Left forelimb (tissue), 1 donor: Measurements from ENCODE around the gene IL1F10.

Source experiments
- DNase-seq: peaks from one replicate; pipeline ENCODE4 v3.0.0-alpha.2; 2018; ENCODE audit warnings: low spot score

IL1F10 gene

DNA sequence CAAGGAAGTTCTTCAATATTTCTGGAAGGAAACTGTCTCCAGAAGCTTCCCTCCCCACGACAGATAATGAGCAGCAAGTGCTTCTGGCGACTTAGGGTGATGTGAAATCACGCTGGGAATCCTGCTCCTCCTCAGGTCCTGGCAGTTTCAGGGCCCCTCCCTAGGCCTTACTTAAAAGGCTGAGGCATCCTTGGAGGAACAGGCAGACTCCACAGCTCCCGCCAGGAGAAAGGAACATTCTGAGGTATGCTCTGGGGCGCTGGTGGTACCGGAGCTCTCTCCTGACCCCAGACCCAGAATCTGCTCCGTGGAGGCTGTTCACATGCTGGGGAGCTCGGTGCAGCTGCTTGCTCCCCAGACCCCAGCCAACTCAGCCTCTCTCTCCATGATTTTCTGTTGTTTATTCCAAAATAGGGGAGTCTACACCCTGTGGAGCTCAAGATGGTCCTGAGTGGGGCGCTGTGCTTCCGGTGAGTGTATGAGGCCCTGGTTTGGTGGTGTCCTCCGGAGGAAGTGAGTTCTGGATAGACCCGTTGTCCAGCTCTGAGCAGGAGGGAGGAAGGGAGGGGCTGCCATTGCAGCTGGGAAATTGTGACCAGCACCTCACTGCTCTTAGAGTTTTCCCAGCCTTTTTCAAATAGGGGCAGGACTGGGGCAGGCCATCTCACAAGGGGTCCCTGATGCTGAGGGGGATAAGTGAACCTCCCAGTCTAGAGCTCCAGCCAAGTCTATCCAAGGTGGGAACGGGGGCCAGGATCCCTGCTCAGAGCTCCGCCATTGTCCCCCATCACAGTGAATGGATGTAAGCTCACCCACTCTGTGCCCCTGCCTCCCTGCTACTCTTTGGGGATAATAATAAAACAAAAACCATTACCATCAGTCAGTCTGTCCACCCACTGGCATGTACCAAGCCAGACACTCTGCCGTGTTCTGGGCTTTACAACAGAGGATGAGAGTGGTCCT is 8.5 kb upstream of the IL1F10 start, which contains the start of gene IL36RN:
Gene IL36RN, plus strand, starts transcription at position 201 of the 963 bp plus-strand sequence. Its CDS starts 241 bp downstream, at position 442.
- no peak for DNase-seq

DNA sequence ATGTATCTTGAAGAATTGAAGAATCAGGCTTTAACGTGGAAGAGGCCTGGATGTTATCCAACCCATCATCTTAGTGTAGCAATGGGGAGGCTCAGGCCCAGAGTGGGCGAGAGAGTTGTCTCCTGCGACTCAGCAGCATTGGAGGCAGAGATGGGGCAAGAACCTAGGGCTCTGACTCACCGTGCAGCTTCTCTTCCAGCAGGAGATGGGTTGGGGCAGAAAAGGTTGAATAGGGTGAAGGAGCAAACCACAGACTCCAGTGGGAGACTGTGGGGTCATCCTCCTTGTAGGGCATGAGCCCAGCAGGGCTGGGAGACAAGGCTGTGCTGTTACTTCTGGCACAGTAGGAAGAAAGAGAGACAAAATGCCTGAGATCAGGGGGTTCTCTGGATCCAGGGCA is 7.4 kb upstream of the IL1F10 start:
- DNase-seq: no peak

DNA sequence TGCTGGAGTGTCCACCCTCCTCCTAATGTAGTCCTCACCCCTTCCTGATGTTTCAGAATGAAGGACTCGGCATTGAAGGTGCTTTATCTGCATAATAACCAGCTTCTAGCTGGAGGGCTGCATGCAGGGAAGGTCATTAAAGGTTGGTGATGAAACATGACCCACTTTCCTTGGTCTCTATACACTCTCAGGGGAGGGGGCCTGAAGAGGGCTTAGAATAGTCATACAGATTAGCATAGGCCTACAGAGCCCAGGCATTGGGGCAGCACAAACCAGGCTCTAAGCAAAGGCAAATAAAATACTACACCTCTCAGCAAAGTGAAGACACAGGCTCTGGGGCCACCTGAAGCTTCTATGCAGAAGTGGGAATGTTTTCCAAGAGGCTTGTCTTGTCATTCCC is 7.0 kb upstream of the IL1F10 start:
- no peak for DNase-seq

DNA sequence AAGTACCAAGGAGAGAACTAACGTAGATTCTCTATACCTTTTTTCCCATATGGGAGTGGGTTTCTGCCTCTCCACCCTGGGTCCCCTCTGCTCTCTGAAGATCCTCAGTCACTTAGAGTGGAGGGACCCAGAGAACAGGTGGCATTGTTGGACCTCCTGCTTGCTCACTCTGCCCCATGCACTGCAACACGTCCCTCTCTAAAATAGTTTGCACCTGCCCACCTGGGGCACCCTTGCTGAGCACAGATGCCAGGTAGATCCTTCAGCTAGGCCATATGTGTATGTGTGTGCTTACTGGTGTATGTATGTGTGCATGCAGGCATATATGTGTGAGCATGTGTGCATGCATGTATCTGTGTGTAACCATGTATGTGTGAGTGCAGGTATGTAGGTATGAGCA is 6.5 kb upstream of the IL1F10 start:
- DNase-seq: no peak

DNA sequence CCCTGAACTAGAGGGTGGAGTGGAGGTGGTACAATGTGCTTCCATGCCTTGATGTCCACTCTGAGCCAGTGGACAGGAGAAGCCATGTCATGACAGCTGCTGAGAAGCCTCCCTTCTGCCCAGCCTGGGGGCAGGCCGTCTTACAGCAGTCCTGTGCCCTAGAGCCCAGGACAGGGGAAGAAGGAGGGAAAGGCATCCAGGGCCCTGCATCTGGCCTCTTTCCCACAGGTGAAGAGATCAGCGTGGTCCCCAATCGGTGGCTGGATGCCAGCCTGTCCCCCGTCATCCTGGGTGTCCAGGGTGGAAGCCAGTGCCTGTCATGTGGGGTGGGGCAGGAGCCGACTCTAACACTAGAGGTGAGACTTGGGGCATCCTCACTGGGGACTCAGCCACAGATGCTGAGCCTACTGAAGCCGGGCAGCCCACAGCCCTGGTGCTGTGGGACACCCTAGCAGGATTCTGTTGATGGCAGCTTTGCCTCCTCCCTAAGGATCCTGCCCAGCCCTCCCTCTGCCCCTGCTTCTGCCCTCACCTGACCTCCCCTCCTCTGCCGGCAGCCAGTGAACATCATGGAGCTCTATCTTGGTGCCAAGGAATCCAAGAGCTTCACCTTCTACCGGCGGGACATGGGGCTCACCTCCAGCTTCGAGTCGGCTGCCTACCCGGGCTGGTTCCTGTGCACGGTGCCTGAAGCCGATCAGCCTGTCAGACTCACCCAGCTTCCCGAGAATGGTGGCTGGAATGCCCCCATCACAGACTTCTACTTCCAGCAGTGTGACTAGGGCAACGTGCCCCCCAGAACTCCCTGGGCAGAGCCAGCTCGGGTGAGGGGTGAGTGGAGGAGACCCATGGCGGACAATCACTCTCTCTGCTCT is 5.6 kb upstream of the IL1F10 start:
- no peak for DNase-seq

DNA sequence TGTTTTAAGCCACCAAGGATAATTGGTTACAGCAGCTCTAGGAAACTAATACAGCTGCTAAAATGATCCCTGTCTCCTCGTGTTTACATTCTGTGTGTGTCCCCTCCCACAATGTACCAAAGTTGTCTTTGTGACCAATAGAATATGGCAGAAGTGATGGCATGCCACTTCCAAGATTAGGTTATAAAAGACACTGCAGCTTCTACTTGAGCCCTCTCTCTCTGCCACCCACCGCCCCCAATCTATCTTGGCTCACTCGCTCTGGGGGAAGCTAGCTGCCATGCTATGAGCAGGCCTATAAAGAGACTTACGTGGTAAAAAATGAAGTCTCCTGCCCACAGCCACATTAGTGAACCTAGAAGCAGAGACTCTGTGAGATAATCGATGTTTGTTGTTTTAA is 3.5 kb upstream of the IL1F10 start:
- no peak for DNase-seq

DNA sequence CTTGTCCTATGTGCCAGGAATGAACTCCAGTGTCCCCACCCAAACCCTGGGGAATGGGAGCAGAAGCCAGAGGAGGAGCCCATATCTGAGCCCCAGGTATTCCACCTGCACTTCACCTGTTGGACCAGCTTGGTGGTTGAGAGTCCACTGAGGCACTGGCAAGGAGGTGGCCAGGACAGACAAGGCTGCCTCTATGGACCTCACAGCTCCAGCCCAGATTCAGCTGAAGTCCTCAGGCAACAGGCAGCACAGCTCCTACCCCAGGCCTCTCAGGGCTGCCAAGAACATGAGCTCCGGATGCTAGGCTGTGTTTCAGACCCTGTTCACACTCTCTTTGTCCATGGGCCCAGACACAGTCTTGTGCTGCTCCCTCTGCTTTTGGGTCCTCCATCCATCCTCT is 2.9 kb upstream of the IL1F10 start:
- no peak for DNase-seq

DNA sequence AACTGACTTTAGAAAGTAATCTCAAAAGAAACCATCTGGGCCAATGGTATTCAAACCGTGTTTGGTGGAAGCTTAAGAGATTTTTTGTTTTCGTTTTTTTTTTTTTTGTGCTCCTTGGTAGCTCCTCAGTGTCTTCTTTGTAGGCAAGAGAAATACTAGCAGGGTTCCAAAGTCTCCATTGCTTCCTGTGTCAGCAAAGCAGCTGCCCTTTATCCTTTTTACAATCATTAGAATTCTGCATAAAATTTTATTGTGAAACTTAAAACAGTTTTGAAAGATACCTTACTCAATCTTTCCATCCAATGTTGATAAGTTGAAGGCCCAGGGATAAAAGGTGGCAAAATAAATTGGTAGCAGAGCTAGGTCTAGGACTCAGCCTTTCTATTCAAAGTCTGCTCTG is 479 bp downstream of the IL1F10 start:
- DNase-seq: no peak

DNA sequence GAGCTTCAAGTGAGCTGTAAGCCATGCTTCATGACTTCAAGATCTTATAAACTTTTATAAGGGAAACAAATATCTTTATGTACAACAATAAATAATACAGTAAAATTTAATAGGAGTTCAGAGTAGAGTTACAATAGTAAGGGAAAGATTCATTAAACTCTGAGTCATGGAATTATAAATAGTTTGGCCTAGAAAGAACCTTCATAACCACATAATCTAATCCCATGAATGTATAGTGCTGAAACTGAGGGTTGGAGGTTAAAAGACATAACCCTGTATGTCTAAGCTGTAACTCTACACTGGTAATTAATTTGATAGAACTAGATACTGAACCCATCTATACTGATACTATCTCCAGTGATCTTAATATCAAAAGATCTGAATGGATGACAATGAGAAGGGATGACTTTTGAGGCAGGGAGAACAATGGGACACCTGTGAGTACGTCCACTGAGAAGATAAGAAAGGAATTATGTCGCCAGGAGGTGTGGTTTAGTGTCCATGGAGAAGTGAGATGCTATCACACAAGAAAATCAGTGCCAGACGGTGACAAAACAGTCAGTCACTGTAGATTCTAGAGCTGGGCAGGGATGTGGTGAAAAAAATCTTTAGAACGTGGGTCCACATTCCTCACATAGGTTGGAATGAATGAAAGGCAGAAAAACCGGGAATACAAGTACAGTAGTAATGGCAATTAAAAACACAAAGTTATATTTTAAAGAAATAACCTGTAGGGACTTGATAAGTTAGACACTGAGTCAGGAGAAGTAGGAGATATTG is 1.1 kb downstream of the IL1F10 start:
- no peak for DNase-seq

DNA sequence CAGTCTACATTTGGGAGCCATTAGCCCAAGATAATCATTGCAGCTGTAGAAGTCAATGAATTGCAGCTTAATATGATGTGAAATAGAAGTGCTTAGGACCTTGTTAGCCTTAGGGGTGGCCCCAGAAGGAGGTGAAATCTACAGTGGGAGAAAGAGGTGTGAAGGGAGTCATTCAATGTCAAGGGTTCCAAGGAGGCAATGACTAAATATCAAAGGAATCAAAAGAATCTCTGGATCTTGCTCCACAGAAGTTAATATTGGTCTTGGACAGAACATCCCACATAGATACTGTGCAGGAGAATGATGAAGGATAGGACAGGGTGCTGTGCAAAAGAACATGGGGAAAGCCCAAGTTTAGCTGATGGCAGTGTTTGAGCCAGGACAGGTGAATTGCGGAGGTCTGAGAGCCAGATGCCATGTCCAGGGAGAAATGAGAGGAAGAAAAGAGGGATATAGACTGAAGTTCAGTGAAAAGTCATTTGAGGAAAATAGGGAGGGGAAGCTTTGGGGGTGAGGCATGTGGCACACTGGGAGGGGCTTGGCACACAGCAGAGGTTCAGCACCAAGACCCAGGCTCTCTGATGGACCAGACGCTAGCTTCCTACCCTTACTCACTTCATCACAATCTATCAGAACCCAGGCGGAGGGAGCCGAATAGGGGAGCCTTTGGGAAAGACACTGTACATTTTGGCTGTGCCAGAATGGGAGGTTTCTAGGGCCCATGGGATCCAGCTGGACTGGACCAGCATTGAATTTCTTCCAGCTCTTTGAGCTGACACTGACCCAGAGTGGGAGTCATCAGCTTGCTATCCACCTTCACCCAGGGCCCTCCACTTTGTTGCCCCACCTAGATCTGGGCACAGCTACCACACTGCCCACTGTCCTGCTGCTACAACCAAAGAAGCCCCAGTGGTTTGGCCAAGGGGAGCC is 2.2 kb downstream of the IL1F10 start:
- no peak for DNase-seq

DNA sequence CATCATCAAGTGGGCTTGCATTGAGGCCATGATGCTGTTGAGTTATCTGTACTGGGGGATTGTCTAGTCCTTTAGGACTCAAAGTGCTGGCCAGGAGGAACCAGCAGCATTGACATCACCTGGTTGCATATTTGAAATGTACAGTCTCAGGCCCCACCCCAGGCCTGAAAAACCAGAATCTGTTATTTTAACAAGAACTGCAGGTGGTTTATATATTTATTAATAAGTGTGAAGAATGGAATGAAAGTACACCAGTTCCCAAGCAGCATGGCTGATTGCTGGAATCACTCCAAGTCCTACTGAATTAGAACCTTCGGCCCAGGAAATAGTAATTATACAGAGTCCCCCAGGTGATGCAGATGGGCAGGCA is 2.8 kb downstream of the IL1F10 start:
- DNase-seq: no peak

DNA sequence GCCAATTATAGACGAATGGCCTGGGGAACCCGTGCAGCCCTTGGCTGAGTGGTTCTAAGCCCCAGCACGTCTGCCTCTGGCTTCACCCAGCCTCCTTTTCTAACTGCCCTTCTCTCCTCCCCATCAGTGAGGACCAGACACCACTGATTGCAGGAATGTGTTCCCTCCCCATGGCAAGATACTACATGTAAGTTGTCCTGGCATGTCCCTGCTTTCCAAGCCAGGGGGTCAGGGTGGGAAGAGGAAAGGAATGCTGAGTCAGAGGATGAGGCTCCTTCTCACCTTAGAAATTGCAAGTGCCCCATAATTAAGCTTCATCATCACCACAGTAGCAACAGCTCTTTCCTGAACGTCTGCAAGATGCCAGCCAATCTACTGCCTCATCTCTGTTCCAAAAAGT is 4.8 kb downstream of the IL1F10 start:
- no peak for DNase-seq

DNA sequence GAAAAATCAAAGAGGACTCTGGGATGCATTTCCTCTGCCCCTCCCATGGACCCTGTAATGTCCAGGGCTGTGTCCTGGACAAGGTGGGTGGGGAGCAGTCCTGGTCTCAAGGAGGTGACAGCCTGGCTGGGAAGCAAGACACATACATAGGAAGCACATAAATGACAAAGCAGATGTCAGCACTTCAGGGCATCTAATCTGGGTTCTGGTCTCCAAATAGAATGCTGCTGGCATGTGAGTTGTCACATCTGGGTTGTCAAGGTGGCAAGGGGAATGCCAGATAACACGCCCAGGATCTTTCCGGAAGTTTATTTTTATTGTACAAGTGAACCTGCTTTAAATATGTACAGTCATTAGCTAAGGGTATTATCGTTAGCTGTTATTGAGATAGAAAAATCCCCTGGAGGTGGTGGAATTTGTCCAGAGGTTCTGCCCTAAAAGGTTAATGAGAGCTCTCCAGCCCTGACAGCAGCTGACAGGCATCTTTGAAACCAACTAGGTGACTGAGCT is 5.6 kb downstream of the IL1F10 start:
- no peak for DNase-seq

DNA sequence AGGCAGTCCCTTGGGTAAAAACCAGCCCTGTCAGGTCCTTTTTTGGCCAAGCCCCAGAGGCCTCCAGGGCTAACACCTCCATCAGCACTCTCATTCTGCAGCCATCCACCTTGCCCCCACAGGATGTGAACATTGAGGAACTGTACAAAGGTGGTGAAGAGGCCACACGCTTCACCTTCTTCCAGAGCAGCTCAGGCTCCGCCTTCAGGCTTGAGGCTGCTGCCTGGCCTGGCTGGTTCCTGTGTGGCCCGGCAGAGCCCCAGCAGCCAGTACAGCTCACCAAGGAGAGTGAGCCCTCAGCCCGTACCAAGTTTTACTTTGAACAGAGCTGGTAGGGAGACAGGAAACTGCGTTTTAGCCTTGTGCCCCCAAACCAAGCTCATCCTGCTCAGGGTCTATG is 7.3 kb downstream of the IL1F10 start:
- DNase-seq: no peak

DNA sequence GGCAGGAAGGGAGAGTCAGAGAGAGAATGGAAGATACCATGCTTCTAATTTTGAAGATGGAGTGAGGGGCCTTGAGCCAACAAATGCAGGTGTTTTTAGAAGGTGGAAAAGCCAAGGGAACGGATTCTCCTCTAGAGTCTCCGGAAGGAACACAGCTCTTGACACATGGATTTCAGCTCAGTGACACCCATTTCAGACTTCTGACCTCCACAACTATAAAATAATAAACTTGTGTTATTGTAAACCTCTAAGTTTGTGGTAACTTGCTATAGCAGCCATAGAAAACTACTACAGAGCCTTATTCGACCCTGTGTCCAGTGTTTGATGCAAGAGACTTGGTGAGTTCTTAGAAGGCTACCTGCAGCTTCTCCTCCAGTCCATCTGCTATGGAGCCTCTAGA is 7.8 kb downstream of the IL1F10 start:
- no peak for DNase-seq

DNA sequence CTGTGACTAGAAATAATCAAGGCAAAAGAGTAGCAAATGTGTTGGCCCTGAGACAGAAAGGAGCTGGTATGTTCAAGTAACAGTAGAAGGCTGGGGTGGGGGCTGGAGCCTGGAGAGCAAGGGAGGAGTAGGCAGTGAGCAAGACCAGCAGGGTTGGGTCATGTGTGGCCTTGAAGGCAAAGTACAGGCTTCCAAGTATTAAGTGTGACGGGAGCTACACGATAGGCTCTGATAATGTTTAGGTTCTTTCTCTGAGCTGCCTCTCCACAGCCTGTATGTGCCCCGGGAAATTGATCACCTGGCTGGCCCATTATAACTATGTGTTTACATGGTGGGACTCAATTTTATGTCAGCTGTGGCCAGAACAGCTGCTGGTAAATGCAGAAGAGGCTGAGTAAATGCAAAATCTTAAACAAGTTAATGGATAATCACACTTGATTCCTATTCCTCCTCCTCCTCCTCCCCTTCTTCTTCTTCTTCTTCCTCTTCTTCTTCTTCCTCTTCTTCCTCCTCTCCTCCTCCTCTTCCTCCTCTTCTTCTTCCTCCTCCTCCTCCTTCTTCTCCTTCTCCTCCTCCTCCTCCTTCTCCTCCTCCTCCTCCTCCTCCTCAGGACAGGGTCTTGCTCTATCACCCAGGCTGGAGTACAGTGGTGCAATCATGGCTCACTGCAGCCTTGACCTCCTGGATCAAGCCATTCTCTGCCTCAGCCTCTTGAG is 9.3 kb downstream of the IL1F10 start:
- no peak for DNase-seq

DNA sequence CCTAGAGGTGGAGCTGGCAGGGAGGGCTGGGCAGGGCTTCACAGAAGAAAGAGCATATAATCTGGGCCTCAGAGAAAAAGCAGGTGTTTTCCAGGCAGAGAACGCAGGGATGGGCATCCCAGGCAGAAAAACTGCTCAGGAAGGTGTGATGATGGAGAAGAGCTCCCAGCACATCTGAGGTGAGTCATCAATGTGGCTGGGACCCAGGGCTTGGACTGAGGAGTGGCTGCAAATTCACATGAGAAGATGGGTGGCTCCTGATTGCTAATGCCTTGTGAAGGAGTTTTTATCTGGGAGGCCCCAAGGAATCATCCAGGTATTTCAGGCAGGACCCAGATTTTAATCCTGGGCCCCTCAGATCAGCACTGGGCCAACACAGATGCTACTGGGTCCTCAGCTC is 10.2 kb downstream of the IL1F10 start:
- no peak for DNase-seq

DNA sequence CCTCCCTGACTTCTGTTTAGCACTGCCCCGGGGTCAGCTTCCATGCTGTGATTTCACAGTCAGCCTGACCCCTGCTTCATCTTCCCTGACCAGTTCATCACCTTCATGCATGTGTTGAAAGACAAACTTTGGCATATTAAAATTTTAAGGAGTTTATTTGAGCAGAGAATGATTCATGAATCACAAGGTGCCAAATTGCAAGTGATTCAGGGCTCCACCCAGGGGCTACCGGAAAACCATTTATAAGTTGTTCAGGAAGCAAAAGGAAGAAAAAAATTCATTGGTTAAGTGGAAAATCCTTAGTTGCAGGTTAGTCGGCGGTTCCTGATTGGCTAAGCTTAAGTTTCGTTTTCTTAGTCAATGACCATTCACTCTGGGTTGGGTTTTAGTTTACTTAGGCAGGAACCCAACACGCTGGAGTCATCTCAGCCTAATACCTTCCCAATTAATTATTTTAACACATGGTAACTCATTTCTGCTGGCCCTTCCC is 10.6 kb downstream of the IL1F10 start:
- DNase-seq: no peak

DNA sequence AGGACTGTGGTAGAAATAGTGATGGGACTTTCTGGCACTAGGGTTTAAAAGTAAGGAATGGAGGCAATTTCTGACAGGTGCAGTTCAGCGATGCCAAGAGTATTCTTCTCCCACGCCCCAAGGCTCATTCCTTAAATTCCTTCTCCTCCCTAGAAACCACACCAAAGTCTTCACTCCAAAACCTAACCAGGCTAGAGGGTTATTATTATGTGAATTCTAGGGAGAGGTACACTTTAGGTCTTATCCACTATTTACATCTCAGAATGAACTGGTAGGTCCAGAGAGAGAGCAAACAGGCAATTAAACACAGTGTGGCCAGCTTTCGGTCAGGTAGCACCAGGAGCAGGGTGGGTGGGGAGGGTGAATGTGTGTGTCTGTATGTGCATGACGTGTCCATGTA is 11.4 kb downstream of the IL1F10 start:
- no peak for DNase-seq

DNA sequence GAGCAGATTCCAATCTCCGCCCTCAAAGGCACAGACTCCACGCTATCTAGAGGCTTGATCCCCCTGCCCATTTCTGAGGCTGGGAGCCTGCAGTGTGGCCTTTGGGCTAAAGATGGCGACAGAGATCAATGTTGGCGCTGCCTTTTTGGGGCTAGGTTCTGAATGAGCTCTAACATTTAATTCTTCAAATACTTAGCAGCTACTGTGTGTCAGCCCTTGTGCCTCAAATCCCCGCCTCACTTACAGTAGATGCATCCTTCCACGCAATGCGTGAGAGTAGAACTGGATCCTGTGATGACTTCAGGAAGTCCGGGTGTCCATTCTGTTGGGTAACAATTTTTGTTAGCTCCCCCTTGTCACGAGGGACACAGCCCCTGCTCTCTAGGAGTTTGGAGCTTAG is 12.4 kb downstream of the IL1F10 start:
- DNase-seq: no peak
